ENCODE data around the gene TBC1D2B.
A peak's percentile ranks its signal among the peaks of the same experiment; 100 is the strongest.

The TBC1D2B gene

GRCh38 chr15:78077053-78077870 is at the start of gene TBC1D2B:
TBC1D2B (minus strand) TSS chr15:78077711; CDS start chr15:78077652, 59 bp downstream.
- no peak for DNase-seq (ENCODE audit: low read depth in 2 of 2)

GRCh38 chr15:78125267-78125666 is 47.8 kb upstream of the TBC1D2B start:
- DNase-seq (ENCODE audit: low read depth in 2 of 2): no peak

GRCh38 chr15:78120523-78120922 is 43.0 kb upstream of the TBC1D2B start:
- no peak for DNase-seq (ENCODE audit: low read depth in 2 of 2)

GRCh38 chr15:78112551-78112950 is 35.0 kb upstream of the TBC1D2B start:
- no peak for DNase-seq (ENCODE audit: low read depth in 2 of 2)

- DNase-seq (ENCODE audit: low read depth in 2 of 2): no peak
These were observed 34.3 kb upstream of the TBC1D2B start for GRCh38 chr15:78111788-78112187.

- DNase-seq (ENCODE audit: low read depth in 2 of 2): no peak
These were observed 33.5 kb upstream of the TBC1D2B start for GRCh38 chr15:78110916-78111475.

GRCh38 chr15:78110096-78110495 is 32.6 kb upstream of the TBC1D2B start:
- DNase-seq (ENCODE audit: low read depth in 2 of 2): no peak

GRCh38 chr15:78109156-78109555 is 31.6 kb upstream of the TBC1D2B start:
- no peak for DNase-seq (ENCODE audit: low read depth in 2 of 2)

GRCh38 chr15:78108300-78109084 is 31.0 kb upstream of the TBC1D2B start:
- peak; percentile 43 to 55 for DNase-seq (ENCODE audit: low read depth in 2 of 2)

GRCh38 chr15:78107471-78107870 is 30.0 kb upstream of the TBC1D2B start:
- DNase-seq (ENCODE audit: low read depth in 2 of 2): no peak

- DNase-seq (ENCODE audit: low read depth in 2 of 2): no peak
These were observed 28.1 kb upstream of the TBC1D2B start for GRCh38 chr15:78105476-78106241.

GRCh38 chr15:78104566-78105475 is 27.3 kb upstream of the TBC1D2B start:
- DNase-seq (ENCODE audit: low read depth in 2 of 2): no peak

- no peak for DNase-seq (ENCODE audit: low read depth in 2 of 2)
These were observed 26.6 kb upstream of the TBC1D2B start for GRCh38 chr15:78104119-78104479.

GRCh38 chr15:78103406-78104118 is 26.1 kb upstream of the TBC1D2B start:
- DNase-seq (ENCODE audit: low read depth in 2 of 2): no peak

- no peak for DNase-seq (ENCODE audit: low read depth in 2 of 2)
These were observed 25.2 kb upstream of the TBC1D2B start for GRCh38 chr15:78102741-78103140.

- DNase-seq (ENCODE audit: low read depth in 2 of 2): no peak
These were observed 24.7 kb upstream of the TBC1D2B start for GRCh38 chr15:78102211-78102610.

GRCh38 chr15:78101423-78102105 is 24.1 kb upstream of the TBC1D2B start:
- DNase-seq (ENCODE audit: low read depth in 2 of 2): no peak

GRCh38 chr15:78100886-78101285 is 23.4 kb upstream of the TBC1D2B start:
- no peak for DNase-seq (ENCODE audit: low read depth in 2 of 2)

GRCh38 chr15:78098131-78098755 is 20.7 kb upstream of the TBC1D2B start:
- no peak for DNase-seq (ENCODE audit: low read depth in 2 of 2)
